ENCODE data around the gene UBL5. TPM values are rescaled to one million over a fixed set of nuclear protein-coding genes. Genes with fewer than 3 reads are reported as not detected.

The UBL5 gene
- total RNA-seq, 1 experiment from 2014 or later = 302 TPM

DNA sequence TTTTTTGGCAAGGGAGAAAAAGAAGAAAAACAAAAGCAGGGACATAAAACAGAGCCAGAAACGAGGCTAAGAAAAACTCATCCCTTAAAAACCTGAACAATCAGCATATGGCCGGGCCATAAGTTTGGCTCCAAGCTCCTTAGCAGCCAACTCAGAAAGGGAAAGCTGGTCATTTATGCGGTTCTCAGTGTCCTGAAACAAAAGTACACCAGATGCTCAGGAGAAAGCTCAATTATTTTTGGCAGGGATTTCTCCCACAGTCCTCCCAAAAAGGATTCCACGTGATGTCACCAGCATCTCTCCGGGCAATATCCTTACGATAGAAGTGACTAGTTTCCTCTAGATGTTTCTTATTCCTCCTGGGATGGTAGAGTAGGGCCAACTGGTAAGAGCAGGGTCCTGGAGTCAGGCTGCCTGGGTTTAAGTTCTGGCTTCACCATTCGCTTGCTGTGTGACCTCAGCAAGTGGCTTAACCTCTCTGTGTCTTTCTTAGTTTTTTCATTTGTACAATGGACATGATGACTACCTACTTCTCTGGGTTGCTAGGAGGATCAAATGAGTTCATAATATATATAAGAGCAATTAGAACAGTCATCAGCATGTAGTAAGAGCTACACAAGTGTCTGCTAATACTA lies 41.4 kb downstream of the UBL5 start:
- intact Hi-C loops (cut with micrococcal nuclease) = no loop called here
- Mint-ChIP-seq H3K36me3 (ENCODE audit: insufficient read depth, unreplicated experiment) (no peaks in the 10 kb centered on the region), H3K4me3 (ENCODE audit: unreplicated experiment) (no peak overlapping the region), H3K27me3 (ENCODE audit: insufficient read depth, unreplicated experiment) (peaks cover 31% of the 10 kb centered on the region), H3K27ac (ENCODE audit: low read depth, unreplicated experiment) (no peak overlapping the region), H3K4me1 (ENCODE audit: insufficient read depth, unreplicated experiment) (no peaks in the 10 kb centered on the region), H3K9me3 (ENCODE audit: unreplicated experiment) (no peaks in the 10 kb centered on the region)
- no peak for DNase-seq (ENCODE audit: unreplicated experiment)
- BruUV-seq (replicated peaks) = no TSS peak
- POLR2A ChIA-PET = interaction anchor here (0.7 kb wide), 1 partner anchor 1657 kb away, joined by 5 read pairs; no protein-coding TSS in a partner anchor
- CTCF ChIA-PET = interaction anchor here (0.6 kb wide), 1 partner anchor 38 kb away, joined by 3 read pairs; no protein-coding TSS in a partner anchor
- TF ChIP-seq, protein P1, sequence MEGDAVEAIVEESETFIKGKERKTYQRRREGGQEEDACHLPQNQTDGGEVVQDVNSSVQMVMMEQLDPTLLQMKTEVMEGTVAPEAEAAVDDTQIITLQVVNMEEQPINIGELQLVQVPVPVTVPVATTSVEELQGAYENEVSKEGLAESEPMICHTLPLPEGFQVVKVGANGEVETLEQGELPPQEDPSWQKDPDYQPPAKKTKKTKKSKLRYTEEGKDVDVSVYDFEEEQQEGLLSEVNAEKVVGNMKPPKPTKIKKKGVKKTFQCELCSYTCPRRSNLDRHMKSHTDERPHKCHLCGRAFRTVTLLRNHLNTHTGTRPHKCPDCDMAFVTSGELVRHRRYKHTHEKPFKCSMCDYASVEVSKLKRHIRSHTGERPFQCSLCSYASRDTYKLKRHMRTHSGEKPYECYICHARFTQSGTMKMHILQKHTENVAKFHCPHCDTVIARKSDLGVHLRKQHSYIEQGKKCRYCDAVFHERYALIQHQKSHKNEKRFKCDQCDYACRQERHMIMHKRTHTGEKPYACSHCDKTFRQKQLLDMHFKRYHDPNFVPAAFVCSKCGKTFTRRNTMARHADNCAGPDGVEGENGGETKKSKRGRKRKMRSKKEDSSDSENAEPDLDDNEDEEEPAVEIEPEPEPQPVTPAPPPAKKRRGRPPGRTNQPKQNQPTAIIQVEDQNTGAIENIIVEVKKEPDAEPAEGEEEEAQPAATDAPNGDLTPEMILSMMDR (IDR thresholded peaks at IDR 0.05; ENCODE audit: unreplicated experiment) = no peak

- ChIA-PET CTCF (interaction anchor here (1.1 to 1.2 kb wide), 2 partner anchors 32 to 59 kb away, joined by 4 to 5 read pairs; no protein-coding TSS in a partner anchor), POLR2A (no interaction called here)
- TF ChIP-seq, protein P1 (IDR thresholded peaks at IDR 0.05; ENCODE audit: unreplicated experiment) = no peak
- H3K4me1 Mint-ChIP-seq (ENCODE audit: insufficient read depth, unreplicated experiment) = no peaks in the 10 kb centered on the region
- peaks cover 10% of the 10 kb centered on the region for H3K27me3 Mint-ChIP-seq (ENCODE audit: insufficient read depth, unreplicated experiment)
- DNase-seq (ENCODE audit: unreplicated experiment) = no peak
- no peaks in the 10 kb centered on the region for H3K36me3 Mint-ChIP-seq (ENCODE audit: insufficient read depth, unreplicated experiment)
- H3K4me3 Mint-ChIP-seq (ENCODE audit: unreplicated experiment) = no peak overlapping the region
- intact Hi-C loops (cut with micrococcal nuclease) = no loop called here
- H3K9me3 Mint-ChIP-seq (ENCODE audit: unreplicated experiment) = no peaks in the 10 kb centered on the region
- no peak overlapping the region for H3K27ac Mint-ChIP-seq (ENCODE audit: low read depth, unreplicated experiment)
- BruUV-seq (replicated peaks) = no TSS peak
Observed at GRCh38 chr19:9871626-9872338, 44.1 kb downstream of the UBL5 start.

DNA sequence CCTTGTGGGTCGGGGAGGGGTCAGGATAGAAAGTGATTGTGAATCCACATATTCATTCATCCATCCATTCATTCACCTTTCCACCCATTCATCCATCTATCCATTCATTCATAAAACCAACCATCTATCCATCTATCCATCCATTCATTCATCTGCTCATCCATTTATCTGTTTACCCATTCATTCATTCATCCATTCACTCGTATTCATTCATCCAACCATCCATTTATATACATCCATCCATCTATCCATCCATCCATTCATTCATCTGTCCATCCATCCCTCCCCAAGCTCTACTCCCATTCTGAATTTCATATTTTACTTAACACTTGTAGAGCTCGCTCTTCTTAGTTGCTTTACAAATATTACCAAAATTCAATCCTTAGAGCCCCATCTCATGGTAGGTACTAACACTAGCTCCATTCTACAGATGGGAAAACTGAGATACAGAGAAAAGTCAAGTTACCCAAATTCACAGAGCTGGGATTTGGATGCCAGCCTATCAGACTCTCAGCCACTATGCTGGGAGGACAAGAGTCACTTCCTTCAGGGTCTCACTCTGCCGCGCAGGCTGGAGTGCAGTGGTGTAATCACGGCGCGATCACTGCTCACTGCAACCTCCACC lies 45.0 kb downstream of the UBL5 start:
- no peak overlapping the region for H3K27ac Mint-ChIP-seq (ENCODE audit: low read depth, unreplicated experiment)
- H3K9me3 Mint-ChIP-seq (ENCODE audit: unreplicated experiment) = no peaks in the 10 kb centered on the region
- H3K4me1 Mint-ChIP-seq (ENCODE audit: insufficient read depth, unreplicated experiment) = no peaks in the 10 kb centered on the region
- no peaks in the 10 kb centered on the region for H3K36me3 Mint-ChIP-seq (ENCODE audit: insufficient read depth, unreplicated experiment)
- POLR2A ChIA-PET = interaction anchor here (0.9 kb wide), 1 partner anchor 11 kb away, joined by 3 read pairs; no protein-coding TSS in a partner anchor
- H3K4me3 Mint-ChIP-seq (ENCODE audit: unreplicated experiment) = no peak overlapping the region
- TF ChIP-seq, protein P1 (IDR thresholded peaks at IDR 0.05; ENCODE audit: unreplicated experiment) = no peak
- DNase-seq (ENCODE audit: unreplicated experiment) = no peak
- H3K27me3 Mint-ChIP-seq (ENCODE audit: insufficient read depth, unreplicated experiment) = peaks cover under 1% of the 10 kb centered on the region
- CTCF ChIA-PET = interaction anchor here (0.6 to 1.2 kb wide), 3 partner anchors 33 to 83 kb away, joined by 4 to 5 read pairs (median 4); no protein-coding TSS in a partner anchor
- BruUV-seq (replicated peaks) = no TSS peak
- intact Hi-C loops (cut with micrococcal nuclease) = no loop called here

All from MCF 10A (cell line).